Calu3 (cell line): Measurements from ENCODE around the gene TNNI2. TPM values are rescaled to one million over a fixed set of nuclear protein-coding genes. Genes with fewer than 3 reads are reported as not detected.

ENCODE experiments used
- BruUV-seq: library from RNA; stranded (reverse); fragments of 400-500 nt; replicated peaks from 2 replicates; lab custom pipeline; 2021; lab: Mats Ljungman, UMichigan
- CTCF ChIA-PET: fragments of 300-600 bp; sonication (Branson Sonifier 250); formaldehyde crosslinking; loops from one replicate; lab custom pipeline; 2022; ENCODE audit warnings: antibody characterized with exemption; lab: Charles Lee
- DNase-seq: peaks from one replicate; pipeline ENCODE4 v3.0.0; 2022
- H3K27ac Mint-ChIP-seq: one replicate; pipeline ENCODE4 v1.8.0; 2022; ENCODE audit warnings: mixed read lengths; ENCODE audit not compliant: unreplicated experiment
- H3K27me3 Mint-ChIP-seq: one replicate; pipeline ENCODE4 v1.8.0; 2022; ENCODE audit warnings: mixed read lengths; ENCODE audit not compliant: unreplicated experiment
- H3K36me3 Mint-ChIP-seq: one replicate; pipeline ENCODE4 v1.8.0; 2022; ENCODE audit warnings: mild to moderate bottlenecking, moderate library complexity, mixed read lengths; ENCODE audit not compliant: insufficient read depth, unreplicated experiment
- H3K4me1 Mint-ChIP-seq: one replicate; pipeline ENCODE4 v1.8.0; 2022; ENCODE audit warnings: mild to moderate bottlenecking, low read depth, mixed read lengths; ENCODE audit not compliant: unreplicated experiment
- H3K4me3 Mint-ChIP-seq: one replicate; pipeline ENCODE4 v1.8.0; 2022; ENCODE audit warnings: mild to moderate bottlenecking, low read depth, moderate library complexity, mixed read lengths; ENCODE audit not compliant: unreplicated experiment
- H3K9me3 Mint-ChIP-seq: one replicate; pipeline ENCODE4 v1.8.0; 2022; ENCODE audit warnings: low read depth, mixed read lengths; ENCODE audit not compliant: unreplicated experiment
- intact Hi-C: fragments of 100-400 bp; cut with micrococcal nuclease; formaldehyde crosslinking; loops from one replicate; pipeline ENCODE4 v1.10.0; 2022; ENCODE audit not compliant: unreplicated experiment
- total RNA-seq: library from RNA; stranded (reverse); gene quantifications from 2 replicates; pipeline ENCODE4 v1.2.3, GENCODE V29; 2022
- TF ChIP-seq, protein P1 (sequence below): fragments of 200-600 bp; IDR thresholded peaks from one replicate; pipeline ENCODE4 v1.8.0; 2022; ENCODE audit warnings: antibody characterized with exemption; ENCODE audit not compliant: unreplicated experiment

TNNI2 gene
- total RNA-seq, 1 experiment from 2014 or later: 1.3 TPM

DNA sequence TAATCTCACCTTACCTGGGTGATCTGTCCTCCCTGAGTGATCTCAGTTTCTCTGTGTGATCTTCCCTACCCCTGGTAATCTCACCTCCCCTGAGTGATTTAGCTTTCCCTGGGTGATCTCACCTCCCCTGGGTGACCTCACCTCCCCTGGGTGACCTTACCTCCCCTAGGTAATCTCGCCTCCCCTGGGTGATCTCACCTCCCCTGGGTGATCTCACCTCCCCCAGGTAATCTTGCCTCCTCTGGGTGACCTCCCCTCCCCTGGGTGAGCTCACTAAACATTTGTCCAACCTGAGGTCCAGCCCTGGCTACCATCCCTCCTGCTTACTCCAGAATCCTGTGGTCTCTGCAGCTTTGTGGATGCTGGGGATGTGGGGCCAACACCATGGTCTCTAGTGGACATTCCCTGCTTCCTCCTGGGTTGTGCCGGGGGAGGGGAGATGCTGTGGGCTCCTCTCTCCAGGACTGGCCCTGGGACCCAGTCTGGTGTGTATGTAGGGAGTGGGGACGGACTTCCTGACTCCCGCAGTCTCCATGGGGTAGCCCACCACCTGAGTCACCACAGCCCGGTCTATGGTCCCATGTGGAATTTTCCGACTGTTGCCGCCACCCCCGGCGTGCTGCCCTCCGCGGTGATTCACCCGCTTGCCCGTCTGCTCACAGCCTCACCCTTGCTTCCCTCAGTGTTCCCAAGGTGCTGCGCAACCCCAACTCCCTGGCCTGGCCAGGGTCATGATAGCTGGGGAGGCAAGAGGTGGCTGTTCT lies 24.0 kb downstream of the TNNI2 start:
- Mint-ChIP-seq H3K9me3 (no peaks in the 10 kb centered on the region), H3K4me1 (peaks cover 19% of the 10 kb centered on the region), H3K27me3 (no peaks in the 10 kb centered on the region), H3K27ac (no peak overlapping the region), H3K36me3 (no peaks in the 10 kb centered on the region), H3K4me3 (no peak overlapping the region)
- peak; percentile 32 for DNase-seq
- intact Hi-C loops: no loop called here
- TF ChIP-seq, protein P1, sequence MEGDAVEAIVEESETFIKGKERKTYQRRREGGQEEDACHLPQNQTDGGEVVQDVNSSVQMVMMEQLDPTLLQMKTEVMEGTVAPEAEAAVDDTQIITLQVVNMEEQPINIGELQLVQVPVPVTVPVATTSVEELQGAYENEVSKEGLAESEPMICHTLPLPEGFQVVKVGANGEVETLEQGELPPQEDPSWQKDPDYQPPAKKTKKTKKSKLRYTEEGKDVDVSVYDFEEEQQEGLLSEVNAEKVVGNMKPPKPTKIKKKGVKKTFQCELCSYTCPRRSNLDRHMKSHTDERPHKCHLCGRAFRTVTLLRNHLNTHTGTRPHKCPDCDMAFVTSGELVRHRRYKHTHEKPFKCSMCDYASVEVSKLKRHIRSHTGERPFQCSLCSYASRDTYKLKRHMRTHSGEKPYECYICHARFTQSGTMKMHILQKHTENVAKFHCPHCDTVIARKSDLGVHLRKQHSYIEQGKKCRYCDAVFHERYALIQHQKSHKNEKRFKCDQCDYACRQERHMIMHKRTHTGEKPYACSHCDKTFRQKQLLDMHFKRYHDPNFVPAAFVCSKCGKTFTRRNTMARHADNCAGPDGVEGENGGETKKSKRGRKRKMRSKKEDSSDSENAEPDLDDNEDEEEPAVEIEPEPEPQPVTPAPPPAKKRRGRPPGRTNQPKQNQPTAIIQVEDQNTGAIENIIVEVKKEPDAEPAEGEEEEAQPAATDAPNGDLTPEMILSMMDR: no peak
- CTCF ChIA-PET: interaction anchor here (1.0 kb wide), 1 partner anchor 224 kb away, joined by 3 read pairs; no protein-coding TSS in a partner anchor
- BruUV-seq: no TSS peak

DNA sequence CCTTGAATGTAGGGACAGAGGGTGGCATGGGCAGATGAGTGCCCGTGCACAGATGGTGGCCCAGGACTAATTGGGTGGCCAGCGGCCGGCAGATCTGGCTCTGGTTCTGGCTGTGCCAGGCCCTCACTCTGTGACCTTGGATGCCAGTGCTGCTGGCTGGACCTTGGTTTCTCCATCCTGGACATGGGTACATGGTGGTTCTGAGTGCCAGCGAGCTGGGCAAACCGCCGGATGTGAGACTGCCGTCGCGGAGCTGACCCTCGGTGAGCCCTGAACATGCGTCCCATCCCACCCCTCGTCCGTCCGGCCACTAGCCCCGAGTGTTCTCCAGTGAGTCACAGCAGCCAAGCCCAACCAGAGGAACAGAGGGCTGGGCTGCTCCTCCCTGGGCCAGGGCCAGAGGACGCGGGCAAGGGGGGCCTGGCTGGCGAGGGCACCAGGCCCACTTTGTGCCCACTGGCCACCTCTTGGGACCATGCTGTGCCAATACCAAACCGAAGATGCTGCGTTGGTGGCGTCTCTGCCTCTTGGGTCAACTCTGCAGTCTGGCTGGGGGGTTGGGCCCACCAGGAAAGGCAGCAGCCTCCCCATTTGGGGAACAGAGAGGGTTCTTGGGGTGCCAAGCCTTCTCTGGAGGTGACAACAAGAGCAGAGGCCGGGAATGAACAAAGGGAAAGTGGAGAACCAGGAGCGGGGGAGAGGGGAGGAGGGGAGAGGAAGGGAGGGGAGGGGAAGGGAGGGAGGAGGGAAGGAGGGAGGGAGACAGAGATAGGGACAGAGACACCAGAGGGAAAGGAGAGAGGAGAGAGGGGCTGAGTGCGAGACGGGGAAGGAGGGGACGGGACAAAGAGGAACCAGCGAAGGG lies 24.8 kb downstream of the TNNI2 start:
- DNase-seq: peak; percentile 86
- H3K27me3 Mint-ChIP-seq: peaks cover 5% of the 10 kb centered on the region
- no peaks in the 10 kb centered on the region for H3K9me3 Mint-ChIP-seq
- CTCF ChIA-PET: interaction anchor here (0.6 kb wide), 1 partner anchor 184 kb away, joined by 4 read pairs; no protein-coding TSS in a partner anchor
- H3K36me3 Mint-ChIP-seq: no peaks in the 10 kb centered on the region
- no peak overlapping the region for H3K27ac Mint-ChIP-seq
- no peak overlapping the region for H3K4me3 Mint-ChIP-seq
- no TSS peak for BruUV-seq
- H3K4me1 Mint-ChIP-seq: peaks cover 19% of the 10 kb centered on the region
- intact Hi-C loops: no loop called here
- TF ChIP-seq, protein P1: no peak

DNA sequence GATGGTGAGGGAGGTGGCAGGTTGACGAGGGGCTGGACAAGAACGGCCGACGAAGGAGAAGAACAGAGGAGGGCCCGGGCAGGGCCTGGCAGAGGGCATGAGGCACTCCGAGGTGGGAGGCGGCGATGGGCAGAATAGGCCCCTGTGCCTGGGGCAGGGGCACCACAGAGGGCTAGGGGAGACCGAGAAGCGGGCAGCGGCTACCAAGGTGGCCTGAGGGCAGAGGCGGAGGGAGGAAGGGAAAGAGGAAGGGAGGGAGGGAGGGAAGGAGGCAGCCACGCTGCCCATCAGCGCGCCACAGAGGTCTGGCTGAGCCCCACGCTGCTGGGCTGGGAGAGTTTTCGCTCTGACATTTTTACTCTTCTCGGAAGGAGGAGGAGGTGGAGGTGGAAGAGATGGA lies 25.4 kb downstream of the TNNI2 start:
- Mint-ChIP-seq H3K4me1 (peaks cover 19% of the 10 kb centered on the region), H3K4me3 (no peak overlapping the region), H3K27me3 (peaks cover 11% of the 10 kb centered on the region), H3K9me3 (no peaks in the 10 kb centered on the region), H3K27ac (no peak overlapping the region), H3K36me3 (no peaks in the 10 kb centered on the region)
- CTCF ChIA-PET: no interaction called here
- no peak for DNase-seq
- TF ChIP-seq, protein P1: no peak
- intact Hi-C loops: no loop called here
- no TSS peak for BruUV-seq

DNA sequence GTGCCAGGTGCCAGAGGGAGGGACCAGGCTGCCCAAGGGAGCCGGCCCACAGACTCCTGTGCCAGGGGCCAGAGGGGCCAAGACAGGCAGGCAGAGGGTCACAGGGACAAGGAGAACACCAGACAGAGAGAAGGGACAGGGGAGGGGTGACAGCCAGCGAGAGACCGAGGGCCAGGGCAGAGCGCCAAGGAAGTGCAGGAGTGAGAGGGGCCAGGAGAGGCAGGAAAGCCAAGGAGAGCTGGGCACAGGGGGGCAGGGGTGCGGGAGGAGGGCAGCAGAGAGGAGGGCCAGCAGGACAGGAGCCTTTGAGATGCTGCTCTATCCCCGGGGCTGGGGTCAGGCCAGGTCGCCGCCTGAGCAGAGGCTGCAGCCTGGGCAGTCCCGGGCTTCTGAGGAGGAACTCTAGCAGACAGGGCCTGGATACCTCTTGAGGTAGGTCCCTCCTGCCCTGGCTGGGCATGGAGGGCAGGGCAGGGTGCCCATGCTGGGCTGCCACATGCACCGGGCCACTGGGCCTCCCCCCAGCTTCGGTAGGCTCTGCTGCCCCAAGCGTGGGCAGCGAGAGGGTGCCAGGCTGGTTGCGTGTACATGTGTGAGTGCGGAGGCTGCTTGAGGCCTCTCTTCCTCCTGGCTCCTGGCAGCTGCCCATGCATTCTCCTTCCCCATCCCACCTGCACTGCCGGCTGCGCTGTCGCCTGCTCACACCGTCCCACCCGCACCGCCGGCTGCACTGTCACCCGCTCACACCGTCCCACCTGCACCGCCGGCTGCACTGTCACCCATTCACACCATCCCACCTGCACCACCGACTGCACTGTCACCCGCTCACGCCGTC lies 26.3 kb downstream of the TNNI2 start:
- Mint-ChIP-seq H3K27me3 (peaks cover 19% of the 10 kb centered on the region), H3K36me3 (no peaks in the 10 kb centered on the region), H3K4me1 (peaks cover 19% of the 10 kb centered on the region), H3K4me3 (no peak overlapping the region), H3K27ac (no peak overlapping the region), H3K9me3 (no peaks in the 10 kb centered on the region)
- DNase-seq: no peak
- intact Hi-C loops: no loop called here
- no TSS peak for BruUV-seq
- TF ChIP-seq, protein P1: no peak
- CTCF ChIA-PET: no interaction called here
